ENCODE results near the gene LSMEM2. TPM values are rescaled to one million over a fixed set of nuclear protein-coding genes. Genes with fewer than 3 reads are reported as not detected.

The LSMEM2 gene
- total RNA-seq, 4 donors from 2014 or later: 0.41 to 0.98 (median 0.49) TPM; not detected in 1

DNA sequence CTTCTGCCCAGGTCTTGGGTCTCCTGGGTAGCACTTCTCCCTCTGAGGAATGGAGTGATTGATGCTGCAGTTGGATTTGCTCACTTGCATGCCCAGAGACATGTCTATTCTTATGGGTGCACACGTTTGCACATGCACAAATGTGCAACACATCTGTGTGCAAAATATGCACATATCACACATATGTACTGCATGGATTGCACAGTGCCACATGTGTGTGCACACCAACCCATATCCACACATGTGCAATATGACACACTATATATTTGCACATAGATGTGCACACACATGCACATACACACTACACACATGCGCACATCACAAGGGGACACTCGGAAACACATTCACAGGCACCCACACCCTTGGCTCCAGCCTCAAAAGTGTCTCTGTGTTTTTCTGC is 10.6 kb upstream of the LSMEM2 start:
- intact Hi-C loops (cut with DNase I; ENCODE audit: low total_unique reads) (no loop called here), in situ Hi-C loops (cut with MboI; ENCODE audit: low sequenced_read_pairs in 4 of 4) (no loop called here)
- peak overlapping the region; percentile 71 to 90 (median 76) for H3K27ac ChIP-seq
- no peaks in the 10 kb centered on the region for H3K27me3 ChIP-seq
- peaks cover 32 to 67% of the 10 kb centered on the region in 2 donors for H3K4me1 ChIP-seq
- H3K9me3 ChIP-seq: no peaks in the 10 kb centered on the region
- ATAC-seq: no peak
- no peaks in the 10 kb centered on the region for H3K36me3 ChIP-seq
- H3K4me3 ChIP-seq: peak overlapping the region in 1 of 4 donors; percentile 58
- TF ChIP-seq POLR2A (IDR thresholded peaks at IDR 0.05): no peak
- TF ChIP-seq, protein P1, sequence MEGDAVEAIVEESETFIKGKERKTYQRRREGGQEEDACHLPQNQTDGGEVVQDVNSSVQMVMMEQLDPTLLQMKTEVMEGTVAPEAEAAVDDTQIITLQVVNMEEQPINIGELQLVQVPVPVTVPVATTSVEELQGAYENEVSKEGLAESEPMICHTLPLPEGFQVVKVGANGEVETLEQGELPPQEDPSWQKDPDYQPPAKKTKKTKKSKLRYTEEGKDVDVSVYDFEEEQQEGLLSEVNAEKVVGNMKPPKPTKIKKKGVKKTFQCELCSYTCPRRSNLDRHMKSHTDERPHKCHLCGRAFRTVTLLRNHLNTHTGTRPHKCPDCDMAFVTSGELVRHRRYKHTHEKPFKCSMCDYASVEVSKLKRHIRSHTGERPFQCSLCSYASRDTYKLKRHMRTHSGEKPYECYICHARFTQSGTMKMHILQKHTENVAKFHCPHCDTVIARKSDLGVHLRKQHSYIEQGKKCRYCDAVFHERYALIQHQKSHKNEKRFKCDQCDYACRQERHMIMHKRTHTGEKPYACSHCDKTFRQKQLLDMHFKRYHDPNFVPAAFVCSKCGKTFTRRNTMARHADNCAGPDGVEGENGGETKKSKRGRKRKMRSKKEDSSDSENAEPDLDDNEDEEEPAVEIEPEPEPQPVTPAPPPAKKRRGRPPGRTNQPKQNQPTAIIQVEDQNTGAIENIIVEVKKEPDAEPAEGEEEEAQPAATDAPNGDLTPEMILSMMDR (IDR thresholded peaks at IDR 0.05 in 4 of 5, conservative IDR thresholded peaks at IDR 0.05 in 1 of 5): no peak
- DNase-seq: no peak

DNA sequence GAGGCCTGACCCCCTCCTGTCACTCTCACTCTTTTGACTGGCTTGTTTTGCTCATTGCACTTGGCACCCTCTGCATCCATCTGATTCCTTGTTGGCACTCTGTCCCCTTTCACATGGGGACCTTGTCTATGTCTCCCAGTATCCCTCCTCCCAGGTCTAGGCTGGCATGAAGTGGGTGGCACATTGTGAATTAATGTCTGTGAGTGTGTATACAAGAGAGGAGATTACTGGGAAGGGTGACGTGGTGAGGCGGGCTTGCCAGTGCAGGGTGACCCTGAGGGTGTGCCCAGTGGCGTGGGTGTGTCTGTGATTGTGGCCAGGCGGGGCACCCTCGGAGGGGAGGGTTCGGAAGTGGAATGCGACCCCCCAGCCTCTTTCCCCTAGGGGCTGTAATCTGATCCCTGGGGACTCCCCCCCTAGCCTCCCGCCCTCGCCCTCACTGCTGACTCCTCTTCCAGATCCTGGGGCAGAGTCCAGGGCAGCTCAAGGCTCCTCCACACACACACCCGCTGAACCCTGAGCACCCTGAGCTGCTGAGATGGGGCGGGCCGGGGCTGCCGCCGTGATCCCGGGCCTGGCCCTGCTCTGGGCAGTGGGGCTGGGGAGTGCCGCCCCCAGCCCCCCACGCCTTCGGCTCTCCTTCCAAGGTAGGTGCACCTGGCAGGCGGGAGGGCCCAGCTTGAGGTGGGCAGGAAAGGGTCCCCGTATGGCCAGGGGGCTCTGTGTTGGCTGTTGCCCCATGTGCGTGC is 10.0 kb upstream of the LSMEM2 start, which contains the start of gene SEMA3B:
Gene SEMA3B (plus strand): TSS at position 445 of the 749 bp plus-strand sequence. CDS start 94 bp downstream, at position 539.
- H3K4me1 ChIP-seq: peaks cover 33 to 73% of the 10 kb centered on the region in 2 donors
- peak within 1 kb of the TSS in 2 of 4 donors; percentile 4 to 58 for H3K4me3 ChIP-seq
- in situ Hi-C loops (cut with MboI; ENCODE audit: low sequenced_read_pairs in 4 of 4): no loop called here
- intact Hi-C loops (cut with DNase I; ENCODE audit: low total_unique reads): no loop called here
- ATAC-seq (peak in 1 of 2 donors; percentile 30), DNase-seq (no peak)
- H3K27me3 ChIP-seq: no peaks in the 10 kb centered on the region
- H3K9me3 ChIP-seq: no peaks in the 10 kb centered on the region
- no peak for TF ChIP-seq POLR2A (IDR thresholded peaks at IDR 0.05)
- TF ChIP-seq, protein P1 (IDR thresholded peaks at IDR 0.05 in 4 of 5, conservative IDR thresholded peaks at IDR 0.05 in 1 of 5): no peak
- H3K27ac ChIP-seq: peak within 1 kb of the TSS; percentile 71 to 90 (median 82)
- H3K36me3 ChIP-seq: no peaks in the 10 kb centered on the region

DNA sequence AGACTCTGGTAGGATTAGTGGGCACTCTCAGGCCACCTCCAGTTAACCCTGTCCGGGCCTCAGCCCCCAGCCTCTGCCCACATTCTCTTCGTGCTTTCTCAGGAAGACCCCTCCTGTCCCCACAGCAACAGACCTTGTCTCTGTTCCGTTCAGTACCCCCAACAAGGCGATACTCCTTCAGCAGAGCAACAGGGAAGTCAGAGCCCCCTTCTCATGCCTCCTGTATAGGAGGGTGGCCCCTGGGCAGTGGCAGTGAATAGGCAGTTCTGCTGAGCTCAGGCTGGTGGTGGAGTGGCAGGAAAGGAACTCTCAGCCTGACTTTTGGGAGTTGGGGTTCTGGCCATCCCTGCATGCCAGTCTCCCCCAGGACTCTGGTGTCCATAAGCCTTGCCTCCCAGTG is 9.4 kb upstream of the LSMEM2 start:
- Histone ChIP-seq H3K27ac (peak overlapping the region; percentile 69 to 90 (median 72)), H3K9me3 (no peaks in the 10 kb centered on the region), H3K4me3 (peak overlapping the region in 2 of 4 donors; percentile 4 to 11), H3K4me1 (peaks cover 33 to 73% of the 10 kb centered on the region in 2 donors), H3K36me3 (no peaks in the 10 kb centered on the region), H3K27me3 (no peaks in the 10 kb centered on the region)
- intact Hi-C loops (cut with DNase I; ENCODE audit: low total_unique reads): no loop called here
- no peak for TF ChIP-seq POLR2A (IDR thresholded peaks at IDR 0.05)
- TF ChIP-seq, protein P1 (IDR thresholded peaks at IDR 0.05 in 4 of 5, conservative IDR thresholded peaks at IDR 0.05 in 1 of 5): no peak
- DNase-seq: no peak
- in situ Hi-C loops (cut with MboI; ENCODE audit: low sequenced_read_pairs in 4 of 4): no loop called here
- no peak for ATAC-seq

DNA sequence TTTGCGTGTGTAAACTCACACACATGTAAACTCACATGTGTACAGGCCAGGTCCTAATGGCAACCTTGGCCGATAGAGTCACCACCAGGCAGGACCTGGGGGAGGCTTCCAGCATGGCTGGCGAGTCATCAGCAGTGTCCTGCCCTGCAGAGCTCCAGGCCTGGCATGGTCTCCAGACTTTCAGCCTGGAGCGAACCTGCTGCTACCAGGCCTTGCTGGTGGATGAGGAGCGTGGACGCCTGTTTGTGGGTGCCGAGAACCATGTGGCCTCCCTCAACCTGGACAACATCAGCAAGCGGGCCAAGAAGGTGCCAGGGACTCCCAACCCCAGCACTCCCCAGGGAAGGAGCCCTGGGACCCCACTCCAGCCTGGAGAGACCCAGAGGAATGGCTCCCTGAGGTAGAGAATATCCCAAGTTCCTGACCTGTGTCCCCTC is 8.9 kb upstream of the LSMEM2 start:
- peak overlapping the region in 1 of 4 donors; percentile 27 for H3K27ac ChIP-seq
- H3K4me3 ChIP-seq: no peak overlapping the region
- ATAC-seq: no peak

More for the DNA sequence above, 8.9 kb upstream of the LSMEM2 start:
- no peaks in the 10 kb centered on the region for H3K36me3 ChIP-seq
- intact Hi-C loops (cut with DNase I; ENCODE audit: low total_unique reads): no loop called here
- in situ Hi-C loops (cut with MboI; ENCODE audit: low sequenced_read_pairs in 4 of 4): loop anchor here in 2 of 4 donors (5.0 to 10.0 kb wide), 2 partner anchors 43 to 45 kb away; no protein-coding TSS in a partner anchor
- no peaks in the 10 kb centered on the region for H3K9me3 ChIP-seq
- peaks cover 33 to 67% of the 10 kb centered on the region in 2 donors for H3K4me1 ChIP-seq
- no peaks in the 10 kb centered on the region for H3K27me3 ChIP-seq
- TF ChIP-seq, protein P1 (IDR thresholded peaks at IDR 0.05 in 4 of 5, conservative IDR thresholded peaks at IDR 0.05 in 1 of 5): no peak
- no peak for TF ChIP-seq POLR2A (IDR thresholded peaks at IDR 0.05)
- no peak for DNase-seq

Data from gastrocnemius medialis (tissue), 4 donors.